Endothelial cell (in vitro differentiated cells): ENCODE results near the gene PRKACB. TPM values are rescaled to one million over a fixed set of nuclear protein-coding genes. Genes with fewer than 3 reads are reported as not detected.
"Not testable (repeated sequence)": the region's sequence is repeated elsewhere in the genome, so short reads cannot be mapped to it uniquely, and the experiment has no call there.

Experiments used
- DNase-seq: peaks from one replicate; pipeline ENCODE4 v3.0.0; 2021; ENCODE audit warnings: low spot score
- H3K27ac Mint-ChIP-seq: one replicate; pipeline ENCODE4 v1.8.0; 2021; ENCODE audit warnings: mixed read lengths, inconsistent platforms; ENCODE audit not compliant: unreplicated experiment
- H3K27me3 Mint-ChIP-seq: one replicate; pipeline ENCODE4 v1.8.0; 2021; ENCODE audit warnings: mild to moderate bottlenecking, moderate library complexity, mixed read lengths, inconsistent platforms; ENCODE audit not compliant: unreplicated experiment
- H3K36me3 Mint-ChIP-seq: one replicate; pipeline ENCODE4 v1.8.0; 2021; ENCODE audit warnings: mild to moderate bottlenecking, low read depth, mixed read lengths, inconsistent platforms; ENCODE audit not compliant: unreplicated experiment
- H3K4me1 Mint-ChIP-seq: one replicate; pipeline ENCODE4 v1.8.0; 2021; ENCODE audit warnings: mild to moderate bottlenecking, mixed read lengths, inconsistent platforms; ENCODE audit not compliant: unreplicated experiment
- H3K4me3 Mint-ChIP-seq: one replicate; pipeline ENCODE4 v1.8.0; 2021; ENCODE audit warnings: mild to moderate bottlenecking, mixed read lengths, inconsistent platforms; ENCODE audit not compliant: unreplicated experiment
- H3K9me3 Mint-ChIP-seq: one replicate; pipeline ENCODE4 v1.8.0; 2021; ENCODE audit warnings: mixed read lengths, inconsistent platforms; ENCODE audit not compliant: unreplicated experiment
- long read RNA-seq: library from polyadenylated mRNA; unstranded; transcript quantifications from one replicate; pipeline ENCODE4 v2.0.0, GENCODE V29; 2020; ENCODE audit not compliant: unreplicated experiment
- total RNA-seq: library from RNA; stranded (reverse); fragmentation: NEBNext Ultra II Directional; extraction: Animal tissue kit (Norgen Biotek cat#: 25700); gene quantifications from one replicate; pipeline ENCODE4 v1.2.1, GENCODE V29; 2021; ENCODE audit not compliant: unreplicated experiment
- TF ChIP-seq, protein P1 (sequence below): fragments of 200-600 bp; sonication (generic); IDR thresholded peaks from one replicate; pipeline ENCODE4 v1.5.0; 2021; ENCODE audit warnings: antibody characterized with exemption; ENCODE audit not compliant: unreplicated experiment

PRKACB gene
- 19.7 TPM for total RNA-seq
- long read RNA-seq, full-length matches to known transcripts, result 1 of 3 reads
- long read RNA-seq, partial matches to known transcripts, result 0 of 3 reads
- long read RNA-seq, other reads (novel, unspliced or antisense), result 2 of 3 reads

- Mint-ChIP-seq H3K4me3 (no peak within 1 kb of the TSS), H3K27me3 (no peaks in the 10 kb centered on the region), H3K9me3 (no peaks in the 10 kb centered on the region), H3K36me3 (no peaks in the 10 kb centered on the region), H3K27ac (no peak within 1 kb of the TSS), H3K4me1 (peaks cover 5% of the 10 kb centered on the region)
- no peak for DNase-seq
- TF ChIP-seq, protein P1, sequence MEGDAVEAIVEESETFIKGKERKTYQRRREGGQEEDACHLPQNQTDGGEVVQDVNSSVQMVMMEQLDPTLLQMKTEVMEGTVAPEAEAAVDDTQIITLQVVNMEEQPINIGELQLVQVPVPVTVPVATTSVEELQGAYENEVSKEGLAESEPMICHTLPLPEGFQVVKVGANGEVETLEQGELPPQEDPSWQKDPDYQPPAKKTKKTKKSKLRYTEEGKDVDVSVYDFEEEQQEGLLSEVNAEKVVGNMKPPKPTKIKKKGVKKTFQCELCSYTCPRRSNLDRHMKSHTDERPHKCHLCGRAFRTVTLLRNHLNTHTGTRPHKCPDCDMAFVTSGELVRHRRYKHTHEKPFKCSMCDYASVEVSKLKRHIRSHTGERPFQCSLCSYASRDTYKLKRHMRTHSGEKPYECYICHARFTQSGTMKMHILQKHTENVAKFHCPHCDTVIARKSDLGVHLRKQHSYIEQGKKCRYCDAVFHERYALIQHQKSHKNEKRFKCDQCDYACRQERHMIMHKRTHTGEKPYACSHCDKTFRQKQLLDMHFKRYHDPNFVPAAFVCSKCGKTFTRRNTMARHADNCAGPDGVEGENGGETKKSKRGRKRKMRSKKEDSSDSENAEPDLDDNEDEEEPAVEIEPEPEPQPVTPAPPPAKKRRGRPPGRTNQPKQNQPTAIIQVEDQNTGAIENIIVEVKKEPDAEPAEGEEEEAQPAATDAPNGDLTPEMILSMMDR, result no peak
These were observed at the start of gene PRKACB for GRCh38 chr1:84143796-84144565. PRKACB (plus strand) TSS chr1:84144271; CDS start chr1:84144362, 91 bp downstream.

DNA sequence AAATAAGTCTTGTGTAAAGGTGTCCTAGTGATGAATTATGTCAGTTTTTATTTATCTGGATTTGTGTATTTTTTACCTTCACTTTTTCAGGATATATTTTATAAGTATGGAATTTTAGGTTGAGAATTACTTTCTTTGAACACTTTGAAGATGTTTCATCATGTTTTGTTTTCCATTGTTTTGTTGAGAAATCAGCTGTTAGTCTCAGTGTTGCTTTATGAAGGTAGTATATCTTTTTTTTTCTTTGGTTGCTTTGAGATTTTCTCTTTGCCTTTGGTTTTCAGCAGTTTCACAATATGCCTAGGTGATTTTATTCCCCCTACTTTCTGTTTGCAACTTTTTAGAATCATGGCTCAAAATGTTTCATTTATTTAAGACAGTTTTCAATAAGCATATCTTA is 48.8 kb upstream of the PRKACB start:
- Mint-ChIP-seq H3K27ac (no peak overlapping the region), H3K27me3 (no peaks in the 10 kb centered on the region), H3K36me3 (no peaks in the 10 kb centered on the region), H3K4me3 (no peak overlapping the region), H3K9me3 (no peaks in the 10 kb centered on the region), H3K4me1 (no peaks in the 10 kb centered on the region)
- TF ChIP-seq, protein P1, result no peak
- no peak for DNase-seq

- H3K27ac Mint-ChIP-seq, result no peak overlapping the region
These were observed 47.9 kb upstream of the PRKACB start for GRCh38 chr1:84096176-84096575.

GRCh38 chr1:84101204-84101603 is 42.9 kb upstream of the PRKACB start:
- Mint-ChIP-seq H3K36me3 (no peaks in the 10 kb centered on the region), H3K27me3 (no peaks in the 10 kb centered on the region), H3K4me1 (peaks cover 7% of the 10 kb centered on the region), H3K27ac (no peak overlapping the region), H3K4me3 (no peak overlapping the region), H3K9me3 (no peaks in the 10 kb centered on the region)
- DNase-seq, result no peak
- TF ChIP-seq, protein P1, result no peak

More at GRCh38 chr1:84096176-84096575, 47.9 kb upstream of the PRKACB start:
- Mint-ChIP-seq H3K27me3 (no peaks in the 10 kb centered on the region), H3K4me1 (no peaks in the 10 kb centered on the region), H3K9me3 (no peaks in the 10 kb centered on the region), H3K36me3 (no peaks in the 10 kb centered on the region), H3K4me3 (no peak overlapping the region)
- TF ChIP-seq, protein P1, result no peak
- no peak for DNase-seq

DNA sequence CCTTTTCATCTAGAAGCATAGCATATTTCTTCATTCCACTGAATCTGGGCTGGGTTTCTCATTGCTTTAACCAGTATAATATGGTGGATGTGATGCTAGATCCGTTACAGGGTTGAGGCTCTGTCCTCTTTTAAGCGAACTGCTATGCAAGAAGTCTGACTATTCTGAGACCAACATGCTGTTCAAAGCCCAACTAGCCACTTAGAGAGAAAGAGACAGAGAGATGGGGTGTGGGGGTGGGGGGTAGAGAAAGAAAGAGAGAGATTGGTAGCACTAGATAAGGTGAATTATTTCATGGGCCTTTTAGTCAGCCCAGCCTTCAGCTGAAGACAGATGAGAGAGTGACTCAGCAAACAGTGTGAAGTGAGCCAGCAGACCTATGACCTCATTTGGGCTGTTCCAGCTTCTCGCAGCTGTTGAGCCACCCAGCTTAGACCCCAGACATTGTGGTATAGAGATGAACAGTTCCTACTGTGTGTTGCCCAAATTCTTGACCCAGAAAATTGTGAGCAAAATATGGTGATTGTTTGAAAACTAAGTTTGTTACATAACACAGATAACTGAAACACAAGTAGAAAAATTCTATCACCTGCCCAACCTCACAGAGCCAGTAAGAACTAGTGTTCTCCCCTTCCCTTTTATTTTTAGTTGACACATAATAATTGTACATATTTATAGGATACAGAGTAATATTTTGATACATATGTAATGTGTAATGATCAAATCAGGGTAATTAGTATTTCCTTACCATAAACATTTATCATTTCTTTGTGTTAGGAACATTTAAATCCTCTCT is 40.7 kb upstream of the PRKACB start:
- H3K9me3 Mint-ChIP-seq, result no peaks in the 10 kb centered on the region
- TF ChIP-seq, protein P1, result no peak
- no peak for DNase-seq
- H3K36me3 Mint-ChIP-seq, result peaks cover 8% of the 10 kb centered on the region
- H3K4me3 Mint-ChIP-seq, result no peak overlapping the region
- no peaks in the 10 kb centered on the region for H3K27me3 Mint-ChIP-seq
- no peak overlapping the region for H3K27ac Mint-ChIP-seq
- peaks cover 9% of the 10 kb centered on the region for H3K4me1 Mint-ChIP-seq

GRCh38 chr1:84107538-84107937 is 36.5 kb upstream of the PRKACB start:
- H3K27me3 Mint-ChIP-seq, DNase-seq, H3K4me3 Mint-ChIP-seq, H3K9me3 Mint-ChIP-seq, H3K27ac Mint-ChIP-seq, H3K36me3 Mint-ChIP-seq, H3K4me1 Mint-ChIP-seq: not testable (repeated sequence)
